GM21723 (cell line): Measurements from ENCODE around the gene RPL39L.

ENCODE experiments used
- ATAC-seq: cut with Tn5 transposase; IDR thresholded peaks from one replicate; pipeline ENCODE4 v1.9.1; 2021; ENCODE audit warnings: mild to moderate bottlenecking, moderate library complexity; ENCODE audit not compliant: unreplicated experiment

The RPL39L gene

GRCh38 chr3:187072102-187072501, 67.2 kb downstream of the RPL39L start:
- no peak for ATAC-seq
